NCI-H510A (cell line): Measurements from ENCODE around the gene C19orf81.
"Not testable (repeated sequence)": the region's sequence is repeated elsewhere in the genome, so short reads cannot be mapped to it uniquely, and the experiment has no call there.

Source experiments
- DNase-seq: peaks from one replicate; lab custom pipeline; 2025; lab: John Stamatoyannopoulos, UW

The C19orf81 gene

GRCh38 chr19:50649433-50650391 lies at the start of gene C19orf81:
Gene C19orf81, plus strand, starts transcription at chr19:50649445. Its CDS starts 0 bp downstream, at chr19:50649445.
- DNase-seq = no peak

- DNase-seq = no peak
Observed at GRCh38 chr19:50601407-50602088, 47.7 kb upstream of the C19orf81 start.

- no peak for DNase-seq
Observed at GRCh38 chr19:50602089-50602422, 47.2 kb upstream of the C19orf81 start.

- no peak for DNase-seq
Observed at GRCh38 chr19:50602496-50602895, 46.7 kb upstream of the C19orf81 start.

- DNase-seq = no peak
Observed at GRCh38 chr19:50602935-50603334, 46.3 kb upstream of the C19orf81 start.

GRCh38 chr19:50604264-50605073 lies 44.8 kb upstream of the C19orf81 start:
- DNase-seq = not testable (repeated sequence)

GRCh38 chr19:50606059-50606836 lies 43.0 kb upstream of the C19orf81 start:
- not testable (repeated sequence) for DNase-seq

- DNase-seq = no peak
Observed at GRCh38 chr19:50607388-50607787, 41.9 kb upstream of the C19orf81 start.

GRCh38 chr19:50607874-50608785 lies 41.1 kb upstream of the C19orf81 start:
- no peak for DNase-seq

- DNase-seq = not testable (repeated sequence)
Observed at GRCh38 chr19:50612504-50613404, 36.5 kb upstream of the C19orf81 start.

- not testable (repeated sequence) for DNase-seq
Observed at GRCh38 chr19:50618379-50618778, 30.9 kb upstream of the C19orf81 start.

- not testable (repeated sequence) for DNase-seq
Observed at GRCh38 chr19:50619184-50619583, 30.1 kb upstream of the C19orf81 start.

- DNase-seq = not testable (repeated sequence)
Observed at GRCh38 chr19:50620394-50620906, 28.8 kb upstream of the C19orf81 start.

GRCh38 chr19:50624949-50625600 lies 24.2 kb upstream of the C19orf81 start:
- no peak for DNase-seq

GRCh38 chr19:50626011-50626410 lies 23.2 kb upstream of the C19orf81 start:
- DNase-seq = no peak

- DNase-seq = no peak
Observed at GRCh38 chr19:50626795-50627194, 22.4 kb upstream of the C19orf81 start.

- DNase-seq = no peak
Observed at GRCh38 chr19:50628146-50628545, 21.1 kb upstream of the C19orf81 start.

- no peak for DNase-seq
Observed at GRCh38 chr19:50628551-50628950, 20.7 kb upstream of the C19orf81 start.

- no peak for DNase-seq
Observed at GRCh38 chr19:50629194-50629593, 20.1 kb upstream of the C19orf81 start.
